Prostate gland (tissue), 2 donors: ENCODE results near the gene ISX.

ENCODE experiments used
- POLR2AphosphoS5 ChIP-seq: sonication (generic); formaldehyde crosslinking; IDR thresholded peaks from one replicate; pipeline ENCODE4 v1.6.1; 2017; ENCODE audit warnings: antibody characterized with exemption
- TF ChIP-seq, protein P1 (sequence below), 4 experiments: fragments of 200-600 bp in 2 of 4; fragments of 450-650 bp in 2 of 4; sonication (generic) in 2 of 4; IDR thresholded peaks; 1 replicate in 3 of 4; 2 replicates in 1 of 4; pipeline ENCODE4 v1.5.1; 2016 to 2019; ENCODE audit warnings: antibody characterized with exemption in 4 of 4, mild to moderate bottlenecking in 2 of 4, moderate library complexity in 2 of 4

DNA sequence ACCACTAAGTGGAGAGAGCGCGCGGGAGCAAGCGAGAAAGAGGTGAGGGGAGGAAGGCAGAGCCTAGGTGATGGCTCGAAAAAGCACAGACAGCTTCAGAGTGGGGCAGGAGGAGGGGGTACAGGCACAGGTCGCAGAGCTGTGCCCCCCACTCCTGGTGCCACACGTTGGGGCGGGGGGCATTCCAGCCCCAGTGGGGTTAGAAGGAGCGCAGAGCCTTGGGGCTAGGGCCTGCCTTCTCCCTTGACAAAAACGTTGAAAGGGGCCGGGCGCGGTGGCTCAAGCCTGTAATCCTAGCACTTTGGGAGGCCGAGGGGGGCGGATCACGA lies 41.6 kb upstream of the ISX start:
- TF ChIP-seq, protein P1, sequence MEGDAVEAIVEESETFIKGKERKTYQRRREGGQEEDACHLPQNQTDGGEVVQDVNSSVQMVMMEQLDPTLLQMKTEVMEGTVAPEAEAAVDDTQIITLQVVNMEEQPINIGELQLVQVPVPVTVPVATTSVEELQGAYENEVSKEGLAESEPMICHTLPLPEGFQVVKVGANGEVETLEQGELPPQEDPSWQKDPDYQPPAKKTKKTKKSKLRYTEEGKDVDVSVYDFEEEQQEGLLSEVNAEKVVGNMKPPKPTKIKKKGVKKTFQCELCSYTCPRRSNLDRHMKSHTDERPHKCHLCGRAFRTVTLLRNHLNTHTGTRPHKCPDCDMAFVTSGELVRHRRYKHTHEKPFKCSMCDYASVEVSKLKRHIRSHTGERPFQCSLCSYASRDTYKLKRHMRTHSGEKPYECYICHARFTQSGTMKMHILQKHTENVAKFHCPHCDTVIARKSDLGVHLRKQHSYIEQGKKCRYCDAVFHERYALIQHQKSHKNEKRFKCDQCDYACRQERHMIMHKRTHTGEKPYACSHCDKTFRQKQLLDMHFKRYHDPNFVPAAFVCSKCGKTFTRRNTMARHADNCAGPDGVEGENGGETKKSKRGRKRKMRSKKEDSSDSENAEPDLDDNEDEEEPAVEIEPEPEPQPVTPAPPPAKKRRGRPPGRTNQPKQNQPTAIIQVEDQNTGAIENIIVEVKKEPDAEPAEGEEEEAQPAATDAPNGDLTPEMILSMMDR (IDR thresholded peaks at IDR 0.05), result peak in 1 of 4 experiments; percentile 16
- TF ChIP-seq POLR2AphosphoS5, result no peak
